Fibroblast of lung (primary cell): Measurements from ENCODE around the gene TP73. TPM values are rescaled to one million over a fixed set of nuclear protein-coding genes. Genes with fewer than 3 reads are reported as not detected.

Experiments
- DNase-seq, 2 donors: peaks; one replicate each; pipeline versions ENCODE4 v3.0.0 to v3.0.0-alpha.2; 2010; ENCODE audit warnings: low read depth in 2 of 2
- H2AFZ ChIP-seq: 2 replicates; pipeline ENCODE4 v1.5.1; 2012; ENCODE audit warnings: low read length, control low read depth, inconsistent platforms
- H3K27ac ChIP-seq: 2 replicates; pipeline ENCODE4 v1.5.1; 2011; ENCODE audit warnings: low read length, control low read depth; ENCODE audit not compliant: insufficient read depth
- H3K27me3 ChIP-seq: 2 replicates; pipeline ENCODE4 v1.5.1; 2011; ENCODE audit warnings: mild to moderate bottlenecking, low read length; ENCODE audit not compliant: control insufficient read depth, insufficient read depth
- H3K36me3 ChIP-seq: 2 replicates; pipeline ENCODE4 v1.5.1; 2011; ENCODE audit warnings: low read length; ENCODE audit not compliant: control insufficient read depth, insufficient read depth
- H3K4me1 ChIP-seq: 2 replicates; pipeline ENCODE4 v1.5.1; 2011; ENCODE audit warnings: low read length; ENCODE audit not compliant: control insufficient read depth, insufficient read depth; ENCODE audit errors: extremely low read depth
- H3K4me2 ChIP-seq: 2 replicates; pipeline ENCODE4 v1.5.1; 2011; ENCODE audit warnings: low read length, control low read depth; ENCODE audit not compliant: insufficient read depth; ENCODE audit errors: extremely low read depth
- H3K4me3 ChIP-seq, 4 experiments: fragments of 200-600 bp in 1 of 4; sonication (generic) in 1 of 4; replicated peaks in 1 of 4; 2 replicates each; pipeline ENCODE4 v1.5.1; 2011 to 2016; ENCODE audit warnings: low read length in 4 of 4, low read depth in 3 of 4, mild to moderate bottlenecking in 3 of 4, control low read depth in 2 of 4, inconsistent platforms in 1 of 4, mixed read lengths in 1 of 4; ENCODE audit not compliant: insufficient read depth in 1 of 4; ENCODE audit errors: control extremely low read depth in 1 of 4
- H3K79me2 ChIP-seq: 2 replicates; pipeline ENCODE4 v1.5.1; 2012; ENCODE audit warnings: mild to moderate bottlenecking, low read length, inconsistent platforms; ENCODE audit not compliant: control insufficient read depth, insufficient read depth
- H3K9ac ChIP-seq: 2 replicates; pipeline ENCODE4 v1.5.1; 2011; ENCODE audit warnings: mild to moderate bottlenecking, low read length, control low read depth; ENCODE audit not compliant: insufficient read depth
- H3K9me3 ChIP-seq: 2 replicates; pipeline ENCODE4 v1.5.1; 2012; ENCODE audit warnings: low read depth, low read length; ENCODE audit not compliant: control insufficient read depth, insufficient read depth
- H4K20me1 ChIP-seq: 2 replicates; pipeline ENCODE4 v1.5.1; 2011; ENCODE audit warnings: low read length; ENCODE audit not compliant: control insufficient read depth, insufficient read depth; ENCODE audit errors: extremely low read depth
- EZH2 ChIP-seq: IDR thresholded peaks from 2 replicates; pipeline ENCODE4 v1.5.1; 2012; ENCODE audit warnings: low read length, control low read depth, mild to moderate bottlenecking; ENCODE audit errors: missing control alignments
- polyA plus RNA-seq, 2 donors: library from polyadenylated mRNA; depleted of rRNA in 1 of 2; stranded (reverse) in 1 of 2; unstranded in 1 of 2; fragments of >200 nt; gene quantifications; 2 replicates each; pipeline ENCODE4 v1.2.1, GENCODE V29; 2011 to 2012; ENCODE audit warnings: missing spikeins in 1 of 2
- total RNA-seq: library from RNA; depleted of rRNA; stranded (reverse); fragments of >200 nt; gene quantifications from 2 replicates; pipeline ENCODE4 v1.2.1, GENCODE V29; 2014
- TF ChIP-seq, protein P1 (sequence below), 2 donors: IDR thresholded peaks in 1 of 2; conservative IDR thresholded peaks in 1 of 2; 1 replicate in 1 of 2; 2 replicates in 1 of 2; pipeline ENCODE4 v1.5.1; 2011 to 2012; ENCODE audit warnings: low read length in 2 of 2, control low read depth in 1 of 2, inconsistent platforms in 1 of 2, low read depth in 1 of 2, mild to moderate bottlenecking in 1 of 2

Gene TP73
- total and polyA plus RNA-seq, 2 donors (not counting 1 experiment from before 2014, with no cell fraction given): not detected

DNA sequence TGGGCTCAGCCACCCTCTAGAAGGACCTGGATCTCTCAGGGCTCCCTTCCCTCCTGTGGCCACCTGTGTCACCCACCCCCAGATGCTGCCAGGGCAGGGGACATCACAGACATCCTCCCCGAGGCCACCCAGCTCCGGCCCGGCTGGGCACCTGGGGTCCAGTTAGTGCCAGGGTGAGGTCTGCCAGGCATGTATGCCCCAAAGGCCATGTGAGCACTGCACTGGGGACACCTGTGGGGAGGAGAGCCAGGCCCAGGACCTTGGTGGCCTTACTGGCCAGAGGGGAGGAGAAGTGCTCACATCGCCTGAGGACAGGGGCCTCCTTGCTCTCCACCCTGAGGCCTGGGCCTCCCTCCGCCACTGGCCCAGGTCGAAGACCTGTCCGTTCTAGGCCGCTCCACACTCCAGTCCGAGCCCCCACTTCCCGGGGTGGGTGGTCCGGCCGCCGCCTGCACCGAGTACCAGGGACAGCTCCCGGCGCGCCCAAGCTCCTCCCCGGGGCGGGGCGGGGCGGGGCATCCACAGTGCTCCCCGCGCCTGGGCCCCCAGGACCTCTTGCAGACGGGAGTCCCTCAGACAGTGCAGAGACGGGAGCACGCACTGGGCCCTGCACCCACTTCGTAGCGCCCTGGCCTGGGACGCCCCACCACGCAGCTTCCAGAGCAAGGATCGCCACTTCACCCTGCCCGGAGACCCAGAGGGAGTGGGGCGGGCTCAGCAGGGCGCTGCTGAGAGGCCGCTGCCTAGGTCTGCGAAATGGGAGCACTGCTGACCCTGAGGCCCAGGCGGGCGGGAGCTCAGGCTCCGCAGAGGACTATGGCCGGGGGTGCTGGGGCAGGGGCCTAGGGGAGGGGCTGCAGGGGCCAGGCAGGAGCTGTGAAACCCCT, 65.6 kb downstream of the TP73 start:
- Histone ChIP-seq H3K4me1 (no peaks in the 10 kb centered on the region), H3K79me2 (no peaks in the 10 kb centered on the region), H3K9ac (no peak overlapping the region), H3K27ac (no peak overlapping the region), H3K36me3 (no peaks in the 10 kb centered on the region), H3K9me3 (no peaks in the 10 kb centered on the region), H2AFZ (no peak overlapping the region), H3K4me3 (no peak overlapping the region), H4K20me1 (no peaks in the 10 kb centered on the region), H3K4me2 (no peak overlapping the region), H3K27me3 (no peaks in the 10 kb centered on the region)
- TF ChIP-seq, protein P1, sequence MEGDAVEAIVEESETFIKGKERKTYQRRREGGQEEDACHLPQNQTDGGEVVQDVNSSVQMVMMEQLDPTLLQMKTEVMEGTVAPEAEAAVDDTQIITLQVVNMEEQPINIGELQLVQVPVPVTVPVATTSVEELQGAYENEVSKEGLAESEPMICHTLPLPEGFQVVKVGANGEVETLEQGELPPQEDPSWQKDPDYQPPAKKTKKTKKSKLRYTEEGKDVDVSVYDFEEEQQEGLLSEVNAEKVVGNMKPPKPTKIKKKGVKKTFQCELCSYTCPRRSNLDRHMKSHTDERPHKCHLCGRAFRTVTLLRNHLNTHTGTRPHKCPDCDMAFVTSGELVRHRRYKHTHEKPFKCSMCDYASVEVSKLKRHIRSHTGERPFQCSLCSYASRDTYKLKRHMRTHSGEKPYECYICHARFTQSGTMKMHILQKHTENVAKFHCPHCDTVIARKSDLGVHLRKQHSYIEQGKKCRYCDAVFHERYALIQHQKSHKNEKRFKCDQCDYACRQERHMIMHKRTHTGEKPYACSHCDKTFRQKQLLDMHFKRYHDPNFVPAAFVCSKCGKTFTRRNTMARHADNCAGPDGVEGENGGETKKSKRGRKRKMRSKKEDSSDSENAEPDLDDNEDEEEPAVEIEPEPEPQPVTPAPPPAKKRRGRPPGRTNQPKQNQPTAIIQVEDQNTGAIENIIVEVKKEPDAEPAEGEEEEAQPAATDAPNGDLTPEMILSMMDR (conservative IDR thresholded peaks at IDR 0.05 in 1 of 2, IDR thresholded peaks at IDR 0.05 in 1 of 2; ENCODE audit: low read depth in 1 of 2, low read length in 2 of 2): no peak
- TF ChIP-seq EZH2: no peak
- no peak for DNase-seq

DNA sequence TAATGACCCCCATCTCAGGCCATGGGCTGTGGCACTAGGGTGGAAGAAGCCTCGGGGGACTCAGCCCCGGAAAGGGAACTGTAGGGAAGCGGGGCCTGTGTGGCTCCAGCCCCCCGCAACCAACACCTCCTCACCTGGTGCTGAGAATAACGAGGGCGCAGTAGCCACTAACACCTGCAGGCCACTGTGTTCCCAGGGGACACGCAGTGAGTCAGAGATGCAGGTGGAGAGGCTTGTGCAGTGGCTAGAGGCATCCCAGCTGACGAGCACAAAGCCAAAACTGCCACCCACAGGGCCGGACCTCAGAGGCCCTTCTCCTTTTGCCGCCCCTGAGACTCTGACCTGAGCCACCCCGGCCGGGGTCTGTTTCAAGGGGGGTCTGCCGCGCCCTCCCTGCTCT, 66.4 kb downstream of the TP73 start:
- Histone ChIP-seq H3K9ac (no peak overlapping the region), H3K4me1 (no peaks in the 10 kb centered on the region), H2AFZ (no peak overlapping the region), H3K27ac (no peak overlapping the region), H3K79me2 (no peaks in the 10 kb centered on the region), H3K4me2 (no peak overlapping the region), H3K9me3 (no peaks in the 10 kb centered on the region), H3K4me3 (no peak overlapping the region), H3K36me3 (no peaks in the 10 kb centered on the region), H3K27me3 (no peaks in the 10 kb centered on the region), H4K20me1 (no peaks in the 10 kb centered on the region)
- DNase-seq: no peak
- TF ChIP-seq, protein P1 (conservative IDR thresholded peaks at IDR 0.05 in 1 of 2, IDR thresholded peaks at IDR 0.05 in 1 of 2; ENCODE audit: low read depth in 1 of 2, low read length in 2 of 2): no peak
- no peak for TF ChIP-seq EZH2

DNA sequence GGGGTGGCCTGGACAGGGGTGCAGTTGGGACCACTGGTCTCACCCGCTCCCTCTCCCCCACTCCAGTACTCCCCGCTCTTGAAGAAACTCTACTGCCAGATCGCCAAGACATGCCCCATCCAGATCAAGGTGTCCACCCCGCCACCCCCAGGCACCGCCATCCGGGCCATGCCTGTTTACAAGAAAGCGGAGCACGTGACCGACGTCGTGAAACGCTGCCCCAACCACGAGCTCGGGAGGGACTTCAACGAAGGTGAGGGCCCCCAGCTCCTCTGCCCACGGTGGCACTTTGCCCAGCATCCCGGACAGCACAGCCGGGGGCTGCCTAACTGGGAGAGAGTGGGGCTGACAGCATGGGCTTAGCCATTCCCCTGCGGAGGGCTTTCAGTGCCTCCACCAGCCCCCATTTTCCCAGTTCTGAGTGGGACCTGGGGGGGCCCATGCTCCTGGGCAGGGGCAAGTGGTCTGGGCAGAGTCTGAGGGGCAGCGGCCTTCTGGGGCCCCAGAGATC, 69.7 kb downstream of the TP73 start:
- H3K79me2 ChIP-seq: no peaks in the 10 kb centered on the region
- no peak overlapping the region for H2AFZ ChIP-seq
- H3K27ac ChIP-seq: no peak overlapping the region

More for the DNA sequence above, 69.7 kb downstream of the TP73 start:
- Histone ChIP-seq H3K9ac (no peak overlapping the region), H3K4me2 (no peak overlapping the region), H3K9me3 (no peaks in the 10 kb centered on the region), H3K27me3 (no peaks in the 10 kb centered on the region), H4K20me1 (no peaks in the 10 kb centered on the region), H3K4me1 (no peaks in the 10 kb centered on the region), H3K4me3 (no peak overlapping the region), H3K36me3 (no peaks in the 10 kb centered on the region)
- TF ChIP-seq, protein P1 (conservative IDR thresholded peaks at IDR 0.05 in 1 of 2, IDR thresholded peaks at IDR 0.05 in 1 of 2; ENCODE audit: low read depth in 1 of 2, low read length in 2 of 2): no peak
- no peak for TF ChIP-seq EZH2
- DNase-seq: no peak
